Stimulated activated CD4-positive, alpha-beta T cell treated with anti-CD3 and anti-CD28 coated beads, Interleukin-12 subunit alpha, Interleukin-12 subunit beta, amount 100 ng/mL, for 48 hours (primary cell): Measurements from ENCODE around the gene EIF2S2.
"Not testable (repeated sequence)": the region's sequence is repeated elsewhere in the genome, so short reads cannot be mapped to it uniquely, and the experiment has no call there.

ENCODE experiments used
- DNase-seq, 3 donors: peaks; one replicate each; pipeline ENCODE4 v3.0.0-alpha.2; 2020; ENCODE audit warnings: low read depth in 2 of 3, low spot score in 1 of 3

EIF2S2 gene, protein sequence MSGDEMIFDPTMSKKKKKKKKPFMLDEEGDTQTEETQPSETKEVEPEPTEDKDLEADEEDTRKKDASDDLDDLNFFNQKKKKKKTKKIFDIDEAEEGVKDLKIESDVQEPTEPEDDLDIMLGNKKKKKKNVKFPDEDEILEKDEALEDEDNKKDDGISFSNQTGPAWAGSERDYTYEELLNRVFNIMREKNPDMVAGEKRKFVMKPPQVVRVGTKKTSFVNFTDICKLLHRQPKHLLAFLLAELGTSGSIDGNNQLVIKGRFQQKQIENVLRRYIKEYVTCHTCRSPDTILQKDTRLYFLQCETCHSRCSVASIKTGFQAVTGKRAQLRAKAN

DNA sequence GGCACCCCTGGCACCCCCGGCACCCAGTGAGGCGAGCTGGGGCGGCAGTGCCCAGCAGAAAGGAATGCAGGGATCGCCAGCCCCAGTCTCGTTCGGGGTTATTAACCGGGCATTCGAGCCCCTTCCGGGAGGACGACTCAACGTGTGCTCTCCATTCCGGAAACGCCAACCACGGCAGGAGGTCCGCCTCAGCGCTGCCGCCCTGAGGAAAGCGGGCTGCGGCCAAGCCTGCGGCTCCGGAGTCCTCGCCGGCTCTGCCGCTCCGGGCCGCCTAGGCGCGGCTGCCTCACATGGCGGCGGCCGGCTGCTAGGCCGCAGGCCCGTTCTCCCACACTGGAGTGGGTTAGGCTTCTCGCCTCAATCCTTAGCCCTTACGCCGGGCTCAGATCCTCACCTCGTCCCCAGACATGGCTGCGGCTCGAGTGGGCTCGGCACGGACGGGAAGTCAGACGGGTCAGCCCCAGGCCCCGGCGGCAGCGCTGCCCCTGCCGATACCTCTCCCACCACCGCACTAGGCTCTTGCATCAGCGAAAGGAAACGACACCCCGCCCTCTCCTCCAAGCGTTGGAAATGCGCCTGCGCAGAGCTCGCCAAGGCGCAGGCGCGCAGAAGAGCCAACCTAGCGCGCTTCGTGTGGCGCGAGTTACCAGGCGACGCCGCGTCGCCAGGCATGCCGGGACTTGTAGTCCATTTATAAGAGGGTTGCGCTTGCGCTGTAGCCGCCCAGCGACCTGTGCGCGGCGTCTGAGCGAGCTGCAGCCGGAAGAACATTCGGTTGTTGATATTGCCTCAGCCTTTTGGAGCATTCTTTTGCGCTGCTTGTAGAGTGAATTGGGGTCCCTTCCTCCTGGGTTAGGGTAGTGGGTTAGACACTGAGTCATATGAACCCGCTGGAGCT is at the start of gene EIF2S2:
Gene EIF2S2, minus strand, starts transcription at position 542 of the 898 bp plus-strand sequence. Its CDS starts 133 bp downstream, at position 409.
- DNase-seq = peak; percentile 84 to 91 (median 90)

DNA sequence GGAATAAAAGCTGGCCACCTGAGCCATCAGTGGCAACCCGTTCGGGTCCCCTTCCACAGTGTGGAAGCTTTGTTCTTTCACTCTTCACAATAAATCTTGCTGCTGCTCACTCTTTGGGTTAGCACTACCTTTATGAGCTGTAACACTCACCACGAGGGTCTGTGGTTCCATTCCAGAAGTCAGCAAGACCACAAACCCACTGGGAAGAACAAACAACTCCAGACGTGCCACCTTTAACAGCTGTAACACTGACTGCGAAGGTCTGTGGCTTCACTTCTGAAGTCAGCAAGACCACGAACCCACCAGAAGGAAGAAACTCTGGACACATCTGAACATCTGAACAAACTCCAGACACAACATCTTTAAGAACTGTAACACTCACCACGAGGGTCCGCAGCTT is 45.7 kb upstream of the EIF2S2 start:
- not testable (repeated sequence) for DNase-seq

DNA sequence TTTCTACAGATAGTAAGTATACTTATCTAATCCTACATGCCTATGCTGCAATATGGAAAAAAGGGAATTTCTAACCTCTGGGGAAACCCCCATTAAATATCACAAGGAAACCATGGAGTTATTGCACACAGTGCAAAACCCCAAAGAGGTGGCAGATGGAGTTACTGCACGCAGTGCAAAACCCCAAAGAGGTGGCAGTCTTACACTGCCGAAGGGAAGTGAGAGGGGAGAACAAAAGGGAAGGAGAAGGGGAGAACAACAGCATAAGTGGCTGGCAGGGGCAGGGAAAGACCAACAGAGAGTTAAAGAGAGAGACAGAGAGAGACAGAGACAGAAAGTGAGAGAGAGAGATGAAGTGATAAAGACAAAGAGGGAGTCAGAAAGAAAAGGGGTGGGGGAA is 43.8 kb upstream of the EIF2S2 start:
- DNase-seq = no peak

DNA sequence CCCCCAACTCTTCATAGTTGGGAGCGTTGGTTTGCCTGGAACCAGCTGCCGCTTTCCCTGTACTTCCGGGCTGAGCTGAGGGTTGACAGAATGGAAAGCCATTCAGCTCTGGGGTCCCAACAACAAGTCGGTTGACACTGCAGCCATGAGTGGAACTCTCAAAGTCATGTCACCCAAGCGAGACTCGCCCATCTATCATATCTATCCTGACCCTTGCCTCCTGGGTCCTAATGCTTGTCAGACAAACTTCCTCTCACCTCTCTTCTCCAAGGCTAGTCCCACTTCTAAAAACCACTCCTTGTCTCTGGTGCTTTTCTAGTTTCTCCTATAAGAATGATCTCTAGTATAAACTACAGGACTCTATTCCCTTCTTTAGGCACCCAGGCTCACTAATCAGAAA is 41.1 kb upstream of the EIF2S2 start:
- not testable (repeated sequence) for DNase-seq

DNA sequence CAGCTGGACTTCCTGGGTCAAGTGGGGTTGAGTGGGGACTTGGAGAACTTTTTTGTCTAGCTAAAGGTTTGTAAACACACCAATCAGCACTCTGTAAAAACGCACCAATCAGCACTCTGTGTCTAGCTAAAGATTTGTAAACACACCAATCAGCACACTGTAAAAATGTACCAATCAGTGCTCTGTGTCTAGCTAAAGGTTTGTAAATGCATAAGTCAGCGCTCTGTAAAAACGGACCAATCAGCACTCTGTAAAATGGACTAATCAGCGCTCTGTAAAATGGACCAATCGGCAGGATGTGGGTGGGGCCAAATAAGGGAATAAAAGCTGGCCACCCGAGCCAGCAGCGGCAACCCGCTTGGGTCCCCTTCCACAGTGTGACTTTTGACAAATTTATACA is 40.0 kb upstream of the EIF2S2 start:
- DNase-seq = not testable (repeated sequence)

DNA sequence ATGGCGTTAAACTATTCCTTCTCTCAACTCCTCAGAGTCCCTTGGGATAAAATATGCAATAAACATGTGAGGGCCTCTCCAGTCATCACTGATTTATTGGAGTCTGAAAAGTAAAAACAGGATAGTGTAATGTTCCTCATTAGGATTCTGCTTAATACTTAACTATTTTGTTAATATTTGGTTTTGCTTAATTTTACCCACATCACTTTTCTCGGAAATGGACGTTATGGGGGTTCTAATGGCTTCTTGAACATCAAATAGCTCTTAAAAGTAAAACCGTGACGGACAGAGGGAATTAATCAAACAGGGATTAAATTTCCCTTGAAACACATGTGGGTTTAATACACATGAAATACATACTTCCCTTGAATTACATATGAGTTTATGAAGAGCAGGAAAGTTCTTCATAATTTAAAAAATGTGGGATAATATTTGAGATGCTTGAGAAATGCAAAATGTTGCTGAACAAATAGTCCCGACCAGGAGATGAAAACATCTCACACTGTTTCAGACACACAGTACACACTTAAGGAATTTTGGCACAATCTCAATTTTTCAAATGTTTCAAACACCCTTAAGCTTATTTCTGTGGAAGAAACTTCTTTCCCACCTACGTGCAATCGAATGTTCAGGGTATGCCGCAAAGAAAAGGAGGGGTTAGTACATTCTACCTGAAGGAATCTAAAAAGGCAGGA is 38.4 kb upstream of the EIF2S2 start:
- no peak for DNase-seq

DNA sequence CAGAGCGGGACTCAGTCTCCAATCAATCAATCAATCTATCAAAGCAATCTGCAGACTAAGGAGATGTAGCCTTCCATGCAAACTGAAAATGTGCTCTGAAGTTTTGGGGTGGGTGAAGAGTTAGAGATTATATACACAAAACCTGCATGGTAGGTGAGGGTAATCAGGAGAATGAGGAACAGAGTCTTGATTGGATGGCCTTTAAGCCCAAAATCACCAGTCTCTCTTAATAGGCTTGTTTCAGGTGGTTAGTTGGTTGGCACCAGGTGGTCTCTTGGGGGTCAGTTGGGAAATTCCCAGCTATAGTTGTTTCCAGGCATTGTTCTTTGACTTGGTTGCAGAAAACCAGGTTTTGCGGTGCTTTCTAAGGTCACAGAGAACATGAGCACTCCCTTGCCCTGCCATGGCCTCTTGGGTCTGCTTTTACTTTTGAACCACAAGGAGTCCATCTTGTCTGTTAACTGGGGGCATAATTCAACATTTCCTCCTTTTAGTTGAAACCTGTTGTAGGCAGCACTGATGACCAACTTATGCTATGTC is 33.3 kb upstream of the EIF2S2 start:
- no peak for DNase-seq

DNA sequence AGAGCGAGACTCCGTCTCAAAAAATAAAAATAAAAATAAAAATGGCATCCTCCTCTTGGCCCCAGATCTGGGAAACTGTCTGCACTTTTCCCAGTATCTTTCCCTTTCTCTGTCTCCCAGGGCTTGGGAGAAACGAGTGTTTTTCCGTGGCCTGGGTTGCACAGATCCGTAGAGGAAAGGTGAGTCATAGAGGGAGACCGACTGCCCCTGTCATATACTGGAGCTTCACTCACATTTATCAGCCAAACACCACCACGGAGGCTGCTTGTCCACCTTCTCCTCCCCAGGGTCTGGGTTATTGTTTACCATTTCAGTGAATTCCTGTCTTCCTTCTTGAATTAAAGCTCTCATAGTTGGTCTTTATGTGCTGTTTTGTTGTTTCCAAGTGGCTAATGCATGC is 31.9 kb upstream of the EIF2S2 start:
- no peak for DNase-seq

DNA sequence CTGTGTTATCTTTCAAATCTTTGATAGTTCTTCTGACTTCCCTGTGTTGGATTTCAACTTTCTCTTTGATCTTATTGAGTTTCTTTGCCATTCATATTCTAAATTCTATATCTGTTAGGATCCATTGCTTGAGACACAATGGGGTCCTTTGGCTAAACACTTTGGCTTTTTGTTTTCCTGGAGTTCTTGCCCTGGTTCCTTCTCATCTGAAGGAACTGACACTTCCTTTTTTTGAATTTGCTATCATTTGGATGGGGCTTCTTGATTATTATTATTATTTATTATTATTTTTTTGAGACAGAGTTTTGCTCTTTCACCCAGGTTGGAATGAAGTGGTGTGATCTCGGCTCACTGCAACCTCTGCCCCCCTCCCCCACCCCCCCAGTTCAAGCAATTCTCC is 30.1 kb upstream of the EIF2S2 start:
- DNase-seq = no peak

DNA sequence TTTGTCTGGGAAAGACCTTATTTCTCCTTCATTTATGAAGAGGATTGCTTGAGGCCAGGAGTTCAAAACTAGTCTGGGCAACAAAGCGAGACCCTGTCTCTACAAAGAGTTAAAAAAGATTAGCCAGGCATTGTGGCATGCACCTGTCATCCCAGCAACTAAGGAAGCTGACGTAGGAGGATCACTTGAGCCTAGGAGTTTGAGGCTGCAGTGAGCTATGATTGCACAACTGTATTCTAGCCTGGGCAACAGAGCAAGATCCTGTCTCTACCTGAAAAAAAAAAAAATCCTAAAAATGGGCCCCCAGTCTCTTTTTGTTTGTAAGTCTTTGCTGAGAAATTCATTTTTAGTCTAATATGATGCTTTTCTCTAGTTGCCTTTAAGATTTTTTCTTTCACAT is 29.2 kb upstream of the EIF2S2 start:
- DNase-seq = no peak

DNA sequence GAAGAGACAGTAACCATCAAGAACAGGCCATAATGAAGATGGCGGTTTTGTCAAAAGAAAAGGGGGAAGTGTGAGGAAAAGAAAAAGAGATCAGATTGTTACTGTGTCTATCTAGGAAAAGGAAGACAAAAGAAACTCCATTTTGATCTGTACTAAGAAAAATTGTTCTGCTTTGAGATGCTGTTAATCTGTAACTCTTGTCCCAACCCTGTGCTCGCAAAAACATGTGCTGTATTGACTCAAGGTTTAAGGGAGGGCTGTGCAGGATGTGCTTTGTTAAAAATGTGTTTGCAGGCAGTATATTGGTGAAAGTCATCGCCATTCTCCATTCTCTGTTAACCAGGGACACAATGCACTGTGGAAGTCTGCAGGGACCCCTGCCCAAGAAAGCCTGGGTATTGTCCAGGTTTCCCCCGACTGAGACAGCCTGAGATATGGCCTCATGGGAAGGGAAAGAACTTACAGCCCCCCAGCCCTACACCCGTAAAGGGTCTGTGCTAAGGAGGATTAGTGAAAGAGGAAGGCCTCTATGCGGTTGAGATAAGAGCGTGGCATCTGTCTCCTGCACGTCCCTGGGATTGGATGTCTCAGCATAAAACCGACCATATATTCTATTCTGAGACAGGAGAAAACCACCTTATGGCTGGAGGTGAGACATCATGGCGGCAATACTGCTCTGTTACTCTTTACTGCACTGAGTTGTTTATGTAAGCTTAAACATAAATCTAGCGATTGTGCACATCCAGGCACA is 23.7 kb upstream of the EIF2S2 start:
- DNase-seq = not testable (repeated sequence)

DNA sequence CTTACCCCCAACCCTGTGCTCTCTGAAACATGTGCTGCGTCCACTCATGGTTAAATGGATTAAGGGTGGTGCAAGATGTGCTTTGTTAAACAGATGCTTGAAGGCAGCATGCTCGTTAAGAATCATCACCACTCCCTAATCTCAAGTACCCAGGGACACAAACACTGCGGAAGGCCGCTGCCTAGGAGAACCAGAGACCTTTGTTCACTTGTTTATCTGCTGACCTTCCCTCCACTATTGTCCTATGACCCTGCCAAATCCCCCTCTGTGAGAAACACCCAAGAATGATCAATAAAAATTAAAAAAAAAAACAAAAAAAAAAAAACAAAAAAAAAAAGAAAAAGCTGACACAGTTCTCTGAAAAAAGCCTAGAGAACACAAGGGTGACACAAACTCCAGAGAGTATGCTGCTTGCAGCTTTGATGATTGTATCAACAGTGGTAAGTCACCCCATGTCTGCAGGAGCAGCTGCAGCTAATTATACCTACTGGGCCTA is 21.4 kb upstream of the EIF2S2 start:
- not testable (repeated sequence) for DNase-seq

DNA sequence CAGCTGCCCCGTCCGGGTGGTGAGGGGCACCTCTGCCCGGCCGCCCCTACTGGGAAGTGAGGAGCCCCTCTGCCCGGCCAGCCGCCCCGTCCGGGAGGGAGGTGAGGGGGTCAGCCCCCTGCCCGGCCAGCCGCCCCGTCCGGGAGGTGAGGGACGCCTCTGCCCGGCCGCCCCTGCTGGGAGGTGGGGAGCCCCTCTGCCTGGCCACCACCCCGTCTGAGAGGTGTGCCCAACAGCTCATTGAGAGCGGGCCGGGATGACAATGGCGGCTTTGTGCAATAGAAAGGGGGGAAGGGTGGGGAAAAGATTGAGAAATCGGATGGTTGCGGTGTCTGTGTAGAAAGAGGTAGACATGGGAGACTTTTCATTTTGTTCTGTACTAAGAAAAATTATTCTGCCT is 20.9 kb upstream of the EIF2S2 start:
- DNase-seq = not testable (repeated sequence)

DNA sequence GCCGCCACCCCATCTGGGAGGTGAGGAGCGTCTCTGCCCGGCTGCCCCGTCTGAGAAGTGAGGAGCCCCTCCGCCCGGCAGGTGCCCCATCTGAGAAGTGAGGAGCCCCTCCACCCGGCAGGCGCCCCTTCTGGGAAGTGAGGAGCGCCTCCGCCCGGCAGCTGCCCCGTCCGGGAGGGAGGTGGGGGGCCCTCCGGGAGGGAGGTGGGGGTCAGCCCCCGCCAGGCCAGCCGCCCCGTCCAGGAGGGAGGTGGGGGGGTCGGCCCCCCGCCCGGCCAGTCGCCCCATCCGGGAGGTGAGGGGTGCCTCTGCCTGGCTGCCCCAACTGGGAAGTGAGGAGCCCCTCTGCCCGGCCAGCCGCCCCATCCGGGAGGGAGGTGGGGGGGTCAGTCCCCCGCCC is 20.4 kb upstream of the EIF2S2 start:
- DNase-seq = not testable (repeated sequence)

DNA sequence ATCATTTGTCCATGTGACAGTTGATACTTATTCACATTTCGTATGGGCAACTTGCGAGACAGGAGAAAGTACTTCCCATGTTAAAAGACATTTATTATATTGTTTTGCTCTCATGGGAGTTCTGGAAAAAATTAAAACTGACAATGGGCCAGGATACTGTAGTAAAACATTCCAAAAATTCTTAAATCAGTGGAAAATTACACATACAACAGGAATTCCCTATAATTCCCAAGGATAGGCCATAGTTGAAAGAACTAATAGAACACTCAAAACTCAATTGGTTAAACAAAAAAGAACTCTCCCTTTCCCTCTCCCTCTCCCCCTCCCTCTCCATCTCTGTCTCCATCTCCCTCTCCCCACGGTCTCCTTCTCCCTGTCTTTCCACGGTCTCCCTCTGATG is 19.4 kb upstream of the EIF2S2 start:
- DNase-seq = no peak

DNA sequence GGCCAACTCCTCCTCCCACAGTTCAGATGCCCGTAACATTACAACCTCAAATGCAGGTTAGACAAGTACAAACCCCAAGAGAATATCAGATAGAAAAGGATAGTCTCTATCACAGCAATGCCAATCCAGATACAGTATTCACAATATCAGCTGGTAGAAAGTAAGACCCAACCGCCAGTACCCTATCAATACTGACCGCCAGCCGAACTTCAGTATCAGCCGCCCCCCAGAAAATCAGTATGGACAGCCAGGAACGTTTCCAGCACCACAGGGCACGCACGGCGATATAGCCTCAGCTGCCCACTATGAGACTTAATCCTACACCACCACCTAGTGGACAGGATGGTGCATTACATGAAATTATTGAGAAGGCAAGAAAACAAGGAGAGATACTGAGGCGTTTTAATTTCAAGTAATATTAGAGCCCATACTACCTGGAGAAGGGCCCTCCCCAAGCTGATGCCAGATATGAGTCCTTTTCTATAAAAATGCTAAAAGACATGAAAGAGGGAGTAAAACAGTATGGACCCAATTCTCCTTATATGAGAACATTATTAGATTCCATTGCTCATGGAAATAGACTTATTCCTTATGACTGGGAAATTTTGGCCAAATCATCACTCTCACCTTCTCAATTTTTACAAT is 17.6 kb upstream of the EIF2S2 start:
- DNase-seq = peak; percentile 8 to 67 (median 18)

DNA sequence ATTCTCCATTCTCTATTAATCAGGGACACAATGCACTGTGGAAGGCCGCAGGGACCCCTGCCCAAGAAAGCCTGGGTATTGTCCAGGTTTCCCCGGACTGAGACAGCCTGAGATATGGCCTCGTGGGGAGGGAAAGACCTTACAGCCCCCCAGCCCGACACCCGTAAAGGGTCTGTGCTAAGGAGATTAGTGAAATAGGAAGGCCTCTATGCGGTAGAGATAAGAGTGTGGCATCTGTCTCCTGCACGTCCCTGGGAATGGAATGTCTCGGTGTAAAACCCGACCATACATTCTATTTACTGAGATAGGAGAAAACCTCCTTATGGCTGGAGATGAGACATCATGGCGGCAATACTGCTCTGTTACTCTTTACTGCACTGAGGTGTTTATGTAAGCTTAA is 15.7 kb upstream of the EIF2S2 start:
- DNase-seq = no peak

DNA sequence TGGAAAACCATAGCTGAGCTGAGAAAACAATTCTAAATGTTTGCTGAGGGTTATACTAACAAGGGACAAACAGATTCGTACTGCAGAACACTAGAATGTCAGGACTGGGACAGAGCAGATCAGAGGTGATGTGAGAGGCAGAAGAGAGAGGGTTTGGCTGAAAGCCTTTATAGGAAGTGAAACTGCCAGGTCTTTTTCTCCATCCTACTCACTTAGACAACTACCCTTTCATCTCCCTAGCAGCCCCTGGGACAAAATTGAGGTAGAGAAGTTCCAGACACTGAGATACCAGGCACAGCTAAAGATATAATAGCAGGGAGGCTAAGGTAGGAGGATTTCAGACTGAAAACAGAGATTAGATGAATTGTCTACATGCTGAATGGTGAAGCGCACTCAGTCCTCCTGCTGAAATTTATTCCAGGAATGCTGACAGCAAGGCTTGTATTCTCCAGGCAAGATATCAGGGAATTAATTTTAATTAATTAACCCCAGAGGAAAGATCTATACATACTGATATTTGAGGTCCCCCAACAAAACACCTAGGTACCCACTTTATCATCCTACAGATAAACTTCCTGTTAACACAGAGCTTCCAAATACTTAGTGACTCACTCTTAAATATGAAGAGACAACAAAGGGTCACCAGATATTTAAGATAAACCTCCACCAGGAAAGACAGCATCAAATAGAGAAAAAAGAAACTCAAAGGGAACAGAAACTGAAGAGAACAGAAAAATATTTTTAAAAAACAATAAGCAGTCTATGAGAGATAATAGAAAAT is 12.6 kb upstream of the EIF2S2 start:
- no peak for DNase-seq

DNA sequence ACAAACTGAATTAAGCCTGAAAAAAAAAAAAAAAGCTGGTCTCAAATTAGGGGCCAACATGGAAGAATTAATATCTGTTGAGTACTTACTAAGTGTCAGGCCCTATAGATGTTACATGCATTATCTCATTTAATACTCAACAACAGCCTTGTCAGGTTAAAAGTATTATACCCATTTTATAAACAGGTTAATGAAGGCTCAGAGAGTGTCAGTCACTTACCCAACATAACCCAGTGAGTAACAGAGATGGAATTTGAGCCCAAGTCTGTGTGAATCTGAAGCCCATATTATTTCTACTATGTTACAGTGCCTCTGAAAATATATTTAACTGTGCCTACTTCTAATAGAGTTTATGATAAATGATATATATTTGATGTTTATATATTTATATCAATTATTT is 11.3 kb upstream of the EIF2S2 start:
- no peak for DNase-seq
